Measurements from ENCODE around the gene SSTR3. TPM values are rescaled to one million over a fixed set of nuclear protein-coding genes. Genes with fewer than 3 reads are reported as not detected.
A peak's percentile ranks its signal among the peaks of the same experiment; 100 is the strongest.

The SSTR3 gene
- total RNA-seq, 1 donor from 2014 or later = 2.4 TPM

- Mint-ChIP-seq H3K27me3 (no peaks in the 10 kb centered on the region), H3K9me3 (no peaks in the 10 kb centered on the region), H3K27ac (peak overlapping the region; percentile 95), H3K4me3 (peak overlapping the region; percentile 87), H3K36me3 (peaks cover 4% of the 10 kb centered on the region), H3K4me1 (ENCODE audit: unreplicated experiment) (peaks cover 13% of the 10 kb centered on the region)
- no peak for DNase-seq (ENCODE audit: extremely low spot score, unreplicated experiment)
- TF ChIP-seq CTCF (conservative IDR thresholded peaks at IDR 0.05) = no peak
Observed at GRCh38 chr22:37197451-37198257, 14.6 kb downstream of the SSTR3 start.

GRCh38 chr22:37196539-37197450 lies 15.5 kb downstream of the SSTR3 start:
- no peaks in the 10 kb centered on the region for H3K27me3 Mint-ChIP-seq
- no peak for TF ChIP-seq CTCF (conservative IDR thresholded peaks at IDR 0.05)
- no peak for DNase-seq (ENCODE audit: extremely low spot score, unreplicated experiment)
- peaks cover 4% of the 10 kb centered on the region for H3K36me3 Mint-ChIP-seq
- H3K9me3 Mint-ChIP-seq = peaks cover 4% of the 10 kb centered on the region
- peak overlapping the region; percentile 95 for H3K27ac Mint-ChIP-seq
- peaks cover 13% of the 10 kb centered on the region for H3K4me1 Mint-ChIP-seq (ENCODE audit: unreplicated experiment)
- H3K4me3 Mint-ChIP-seq = peak overlapping the region; percentile 52

GRCh38 chr22:37195921-37196320 lies 16.4 kb downstream of the SSTR3 start:
- peaks cover 13% of the 10 kb centered on the region for H3K4me1 Mint-ChIP-seq (ENCODE audit: unreplicated experiment)
- H3K27ac Mint-ChIP-seq = peak overlapping the region; percentile 95
- no peak for TF ChIP-seq CTCF (conservative IDR thresholded peaks at IDR 0.05)
- DNase-seq (ENCODE audit: extremely low spot score, unreplicated experiment) = no peak
- peak overlapping the region; percentile 52 for H3K4me3 Mint-ChIP-seq
- peaks cover 4% of the 10 kb centered on the region for H3K36me3 Mint-ChIP-seq
- H3K27me3 Mint-ChIP-seq = no peaks in the 10 kb centered on the region
- peaks cover 4% of the 10 kb centered on the region for H3K9me3 Mint-ChIP-seq

- Mint-ChIP-seq H3K27ac (no peak overlapping the region), H3K4me1 (ENCODE audit: unreplicated experiment) (peaks cover 13% of the 10 kb centered on the region), H3K27me3 (no peaks in the 10 kb centered on the region), H3K36me3 (peaks cover 4% of the 10 kb centered on the region), H3K4me3 (no peak overlapping the region), H3K9me3 (peaks cover 4% of the 10 kb centered on the region)
- DNase-seq (ENCODE audit: extremely low spot score, unreplicated experiment) = no peak
- no peak for TF ChIP-seq CTCF (conservative IDR thresholded peaks at IDR 0.05)
Observed at GRCh38 chr22:37194750-37195149, 17.5 kb downstream of the SSTR3 start.

GRCh38 chr22:37193629-37194191 lies 18.6 kb downstream of the SSTR3 start:
- peaks cover 22% of the 10 kb centered on the region for H3K4me1 Mint-ChIP-seq (ENCODE audit: unreplicated experiment)
- no peak overlapping the region for H3K4me3 Mint-ChIP-seq
- no peak for TF ChIP-seq CTCF (conservative IDR thresholded peaks at IDR 0.05)
- no peaks in the 10 kb centered on the region for H3K27me3 Mint-ChIP-seq
- H3K27ac Mint-ChIP-seq = no peak overlapping the region
- DNase-seq (ENCODE audit: extremely low spot score, unreplicated experiment) = no peak
- peaks cover 4% of the 10 kb centered on the region for H3K36me3 Mint-ChIP-seq
- peaks cover 4% of the 10 kb centered on the region for H3K9me3 Mint-ChIP-seq
